Measurements from ENCODE around the gene PCARE. TPM values are rescaled to one million over a fixed set of nuclear protein-coding genes. Genes with fewer than 3 reads are reported as not detected.
A peak's percentile ranks its signal among the peaks of the same experiment; 100 is the strongest.

The PCARE gene
- total RNA-seq, 1 donor from 2014 or later, result not detected

GRCh38 chr2:29033172-29033571, 41.2 kb downstream of the PCARE start:
- no peak overlapping the region for H3K27ac Mint-ChIP-seq (ENCODE audit: unreplicated experiment)
- H3K4me3 Mint-ChIP-seq, result no peak overlapping the region
- no peak for DNase-seq (ENCODE audit: low read depth, low spot score)

GRCh38 chr2:29032189-29032588, 42.1 kb downstream of the PCARE start:
- Mint-ChIP-seq H3K4me1 (no peaks in the 10 kb centered on the region), H3K27ac (ENCODE audit: unreplicated experiment) (peak overlapping the region; percentile 16), H3K36me3 (ENCODE audit: low read depth) (no peaks in the 10 kb centered on the region), H3K9me3 (no peaks in the 10 kb centered on the region), H3K27me3 (ENCODE audit: low read depth) (no peaks in the 10 kb centered on the region), H3K4me3 (no peak overlapping the region)
- DNase-seq (ENCODE audit: low read depth, low spot score), result no peak
- TF ChIP-seq CTCF (conservative IDR thresholded peaks at IDR 0.05), result no peak

More at GRCh38 chr2:29033172-29033571, 41.2 kb downstream of the PCARE start:
- H3K36me3 Mint-ChIP-seq (ENCODE audit: low read depth), result no peaks in the 10 kb centered on the region
- H3K27me3 Mint-ChIP-seq (ENCODE audit: low read depth), result no peaks in the 10 kb centered on the region
- no peaks in the 10 kb centered on the region for H3K9me3 Mint-ChIP-seq
- no peak for TF ChIP-seq CTCF (conservative IDR thresholded peaks at IDR 0.05)
- H3K4me1 Mint-ChIP-seq, result no peaks in the 10 kb centered on the region

GRCh38 chr2:29031046-29031445, 43.3 kb downstream of the PCARE start:
- Mint-ChIP-seq H3K9me3 (no peaks in the 10 kb centered on the region), H3K4me3 (no peak overlapping the region), H3K27me3 (ENCODE audit: low read depth) (no peaks in the 10 kb centered on the region), H3K36me3 (ENCODE audit: low read depth) (no peaks in the 10 kb centered on the region), H3K27ac (ENCODE audit: unreplicated experiment) (no peak overlapping the region), H3K4me1 (no peaks in the 10 kb centered on the region)
- TF ChIP-seq CTCF (conservative IDR thresholded peaks at IDR 0.05), result no peak
- DNase-seq (ENCODE audit: low read depth, low spot score), result no peak

- H3K4me1 Mint-ChIP-seq, result peaks cover 11% of the 10 kb centered on the region
- no peak overlapping the region for H3K27ac Mint-ChIP-seq (ENCODE audit: unreplicated experiment)
- H3K27me3 Mint-ChIP-seq (ENCODE audit: low read depth), result no peaks in the 10 kb centered on the region
- H3K36me3 Mint-ChIP-seq (ENCODE audit: low read depth), result no peaks in the 10 kb centered on the region
- no peak for DNase-seq (ENCODE audit: low read depth, low spot score)
- H3K4me3 Mint-ChIP-seq, result no peak overlapping the region
- H3K9me3 Mint-ChIP-seq, result no peaks in the 10 kb centered on the region
- TF ChIP-seq CTCF (conservative IDR thresholded peaks at IDR 0.05), result no peak
These were observed 48.6 kb downstream of the PCARE start for GRCh38 chr2:29025711-29026110.

GRCh38 chr2:29024882-29025430, 49.4 kb downstream of the PCARE start:
- H3K4me1 Mint-ChIP-seq, result peaks cover 16% of the 10 kb centered on the region
- H3K27me3 Mint-ChIP-seq (ENCODE audit: low read depth), result no peaks in the 10 kb centered on the region
- no peaks in the 10 kb centered on the region for H3K36me3 Mint-ChIP-seq (ENCODE audit: low read depth)
- H3K27ac Mint-ChIP-seq (ENCODE audit: unreplicated experiment), result peak overlapping the region; percentile 19
- H3K4me3 Mint-ChIP-seq, result no peak overlapping the region
- H3K9me3 Mint-ChIP-seq, result no peaks in the 10 kb centered on the region
- no peak for TF ChIP-seq CTCF (conservative IDR thresholded peaks at IDR 0.05)
- DNase-seq (ENCODE audit: low read depth, low spot score), result no peak

Data from neural crest cell (in vitro differentiated cells).